Endothelial cell of umbilical vein (primary cell): Measurements from ENCODE around the gene HABP2. TPM values are rescaled to one million over a fixed set of nuclear protein-coding genes. Genes with fewer than 3 reads are reported as not detected.

ENCODE experiments used
- BruUV-seq: library from RNA; stranded (reverse); fragments of 400-500 nt; replicated peaks from 2 replicates; lab custom pipeline; 2021; lab: Mats Ljungman, UMichigan
- CTCF ChIA-PET: fragments of 300-600, 350-600 bp; sonication (Branson Sonifier 250); formaldehyde crosslinking; loops from one replicate; lab custom pipeline; 2021; ENCODE audit warnings: antibody characterized with exemption, inconsistent platforms; lab: Charles Lee
- POLR2A ChIA-PET: fragments of 300-600, 350-600 bp; sonication (Branson Sonifier 250); formaldehyde crosslinking; loops from one replicate; lab custom pipeline; 2021; ENCODE audit warnings: antibody characterized with exemption, inconsistent platforms; lab: Charles Lee
- DNase-seq: peaks from one replicate; pipeline ENCODE4 v3.0.0-alpha.2; 2011; ENCODE audit warnings: low read depth, low spot score
- FAIRE-seq: peaks from 2 replicates; lab custom pipeline; 2011; peaks lifted over from hg19 to GRCh38; lab: Jason Lieb, UNC
- H2AFZ ChIP-seq: 2 replicates; pipeline ENCODE4 v1.6.0; 2012; ENCODE audit warnings: low read depth, low read length, control low read depth, inconsistent platforms
- H3K27ac ChIP-seq: 2 replicates; pipeline ENCODE4 v1.5.1; 2011; ENCODE audit warnings: low read depth, mild to moderate bottlenecking, control low read depth, low read length, moderate library complexity; ENCODE audit not compliant: insufficient read depth
- H3K27me3 ChIP-seq, 2 experiments: 2 replicates each; pipeline versions ENCODE4 v1.6.0 to v1.6.1; 2011; ENCODE audit warnings: low read length in 2 of 2, mixed read lengths in 1 of 2; ENCODE audit not compliant: control insufficient read depth in 2 of 2, insufficient read depth in 2 of 2
- H3K36me3 ChIP-seq, 2 experiments: 2 replicates in 1 of 2; 3 replicates in 1 of 2; pipeline ENCODE4 v1.5.1; 2011; ENCODE audit warnings: low read length in 2 of 2, mild to moderate bottlenecking in 1 of 2, moderate library complexity in 1 of 2; ENCODE audit not compliant: control insufficient read depth in 2 of 2, insufficient read depth in 2 of 2; ENCODE audit errors: extremely low read depth in 1 of 2
- H3K4me1 ChIP-seq: 3 replicates; pipeline ENCODE4 v1.5.1; 2011; ENCODE audit warnings: mild to moderate bottlenecking, low read length; ENCODE audit not compliant: control insufficient read depth, insufficient read depth; ENCODE audit errors: extremely low read depth
- H3K4me2 ChIP-seq: 2 replicates; pipeline ENCODE4 v1.6.1; 2011; ENCODE audit warnings: low read length, control low read depth, mixed read lengths; ENCODE audit not compliant: insufficient read depth
- H3K4me3 ChIP-seq, 3 experiments: fragments of 200-600 bp in 1 of 3; sonication (generic), shearing (Covaris generic) in 1 of 3; replicated peaks in 1 of 3; 2 replicates each; pipeline ENCODE4 v1.5.1; 2011 to 2016; ENCODE audit warnings: control low read depth in 3 of 3, low read length in 3 of 3, mild to moderate bottlenecking in 2 of 3, inconsistent platforms in 1 of 3, low read depth in 1 of 3, moderate library complexity in 1 of 3; ENCODE audit not compliant: insufficient read depth in 1 of 3
- H3K79me2 ChIP-seq: 2 replicates; pipeline ENCODE4 v1.6.0; 2012; ENCODE audit warnings: low read length, inconsistent platforms; ENCODE audit not compliant: control insufficient read depth, insufficient read depth
- H3K9ac ChIP-seq: replicated peaks from 2 replicates; pipeline ENCODE3; 2011; ENCODE audit warnings: low read length, control low read depth; ENCODE audit not compliant: insufficient read depth; ENCODE audit errors: extremely low read depth
- H3K9me1 ChIP-seq: replicated peaks from 3 replicates; pipeline ENCODE4 v1.6.0; 2011; ENCODE audit warnings: mild to moderate bottlenecking, low read length; ENCODE audit not compliant: control insufficient read depth, insufficient read depth; ENCODE audit errors: extremely low read depth
- H3K9me3 ChIP-seq: replicated peaks from 2 replicates; pipeline ENCODE4 v1.5.1; 2012; ENCODE audit warnings: low read length, inconsistent platforms; ENCODE audit not compliant: control insufficient read depth, insufficient read depth
- H4K20me1 ChIP-seq: replicated peaks from 2 replicates; pipeline ENCODE3; 2011; ENCODE audit warnings: mild to moderate bottlenecking, low read length; ENCODE audit not compliant: control insufficient read depth, insufficient read depth; ENCODE audit errors: extremely low read depth
- EZH2 ChIP-seq: IDR thresholded peaks from 2 replicates; pipeline ENCODE4 v1.6.1; 2012; ENCODE audit warnings: borderline replicate concordance, low read depth, mild to moderate bottlenecking, moderate library complexity, low read length, inconsistent platforms; ENCODE audit not compliant: severe bottlenecking
- FOS ChIP-seq: IDR thresholded peaks from 2 replicates; pipeline ENCODE4 v1.6.1; 2011; ENCODE audit warnings: mild to moderate bottlenecking, low read length, moderate library complexity, borderline replicate concordance; ENCODE audit not compliant: insufficient read depth
- GATA2 ChIP-seq: IDR thresholded peaks from 2 replicates; pipeline ENCODE4 v1.7.0; 2011; ENCODE audit warnings: low read depth, mild to moderate bottlenecking, moderate library complexity, mixed read lengths, low read length; ENCODE audit not compliant: insufficient read length, insufficient read depth
- JUN ChIP-seq: IDR thresholded peaks from 2 replicates; pipeline ENCODE4 v1.6.1; 2011; ENCODE audit warnings: borderline replicate concordance, low read depth; ENCODE audit not compliant: insufficient read length, insufficient read depth
- MYC ChIP-seq: IDR thresholded peaks from one replicate; pipeline ENCODE4 v1.6.1; 2011; ENCODE audit warnings: mild to moderate bottlenecking, low read depth, low read length
- POLR2A ChIP-seq: IDR thresholded peaks from 2 replicates; pipeline ENCODE4 v1.6.1; 2012; ENCODE audit warnings: low read depth, mild to moderate bottlenecking, control low read depth, low read length
- POLR2AphosphoS5 ChIP-seq: IDR thresholded peaks from 2 replicates; pipeline ENCODE4 v1.6.1; 2012; ENCODE audit warnings: low read depth, mild to moderate bottlenecking, control low read depth, low read length, moderate library complexity; ENCODE audit not compliant: insufficient read depth
- dilution Hi-C: fragments of 300-500 bp; cut with MboI; formaldehyde crosslinking; loops from one replicate; pipeline ENCODE4 v1.15.0; 2019; ENCODE audit warnings: low sequenced_read_pairs; ENCODE audit not compliant: extremely low pct_ligation_motif_present
- intact Hi-C: fragments of 100-400 bp; cut with micrococcal nuclease; formaldehyde crosslinking; loops from one replicate; pipeline ENCODE4 v1.10.0; 2022
- polyA plus RNA-seq, 4 experiments: library from polyadenylated mRNA; depleted of rRNA in 3 of 4; stranded (reverse) in 3 of 4; unstranded in 1 of 4; fragments of >200 nt; gene quantifications; 2 replicates each; pipeline versions ENCODE4 v1.2.1 to v1.2.3, GENCODE V29; 2011 to 2012; ENCODE audit warnings: missing spikeins in 1 of 4
- total RNA-seq: library from RNA; stranded (reverse); gene quantifications from 2 replicates; pipeline ENCODE4 v1.2.3, GENCODE V29; 2021
- TF ChIP-seq, protein P1 (sequence below), 2 donors: IDR thresholded peaks; 1 replicate in 1 of 2; 2 replicates in 1 of 2; pipeline ENCODE4 v1.5.1; 2011; ENCODE audit warnings: low read length in 2 of 2, mild to moderate bottlenecking in 2 of 2, moderate library complexity in 2 of 2, control low read depth in 1 of 2, inconsistent platforms in 1 of 2, low read depth in 1 of 2; ENCODE audit not compliant: insufficient read depth in 1 of 2; ENCODE audit errors: extremely low read depth in 1 of 2
- TF ChIP-seq, protein P2 (sequence below): IDR thresholded peaks from 2 replicates; pipeline ENCODE4 v1.6.1; 2011; ENCODE audit not compliant: insufficient read depth, insufficient read length

The HABP2 gene
- total and polyA plus RNA-seq, 2 donors (not counting 3 experiments of a cell fraction or from before 2014, with no cell fraction given) = 0.04 TPM; not detected in 1

DNA sequence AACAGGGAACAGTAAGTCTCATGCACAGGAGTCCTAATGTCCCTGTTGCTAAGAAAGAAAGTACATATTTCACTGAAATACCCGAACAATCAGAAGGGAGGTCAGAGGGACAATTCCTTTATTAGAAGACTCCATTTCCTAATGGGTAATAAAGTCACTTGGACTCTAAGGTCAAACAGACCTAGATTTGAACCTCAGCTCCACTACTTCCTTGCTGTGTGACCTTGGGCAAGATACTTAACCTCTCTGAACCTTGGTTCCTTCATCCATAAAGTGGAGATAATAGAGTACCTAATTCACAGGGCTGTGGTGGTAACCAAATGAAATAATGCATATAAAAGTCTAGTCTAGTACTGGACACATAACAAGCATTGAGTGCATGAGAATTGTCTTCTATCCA, 29.2 kb upstream of the HABP2 start:
- Histone ChIP-seq H3K27ac (no peak overlapping the region), H4K20me1 (no peaks in the 10 kb centered on the region), H3K79me2 (no peaks in the 10 kb centered on the region), H2AFZ (no peak overlapping the region), H3K4me2 (no peak overlapping the region), H3K4me1 (no peaks in the 10 kb centered on the region), H3K27me3 (peaks cover 0 to 1% of the 10 kb centered on the region in 2 experiments), H3K9me1 (no peaks in the 10 kb centered on the region), H3K4me3 (no peak overlapping the region), H3K36me3 (no peaks in the 10 kb centered on the region), H3K9me3 (no peaks in the 10 kb centered on the region), H3K9ac (no peak overlapping the region)
- DNase-seq (no peak), FAIRE-seq (no peak)
- dilution Hi-C loops = no loop called here
- BruUV-seq = no TSS peak
- intact Hi-C loops = loop anchor here (5.0 kb wide), 1 partner anchor 396 kb away; no protein-coding TSS in a partner anchor
- ChIA-PET POLR2A (no interaction called here), CTCF (interaction anchor here (0.7 to 2.5 kb wide), 3 partner anchors 23 to 138 kb away, joined by 3 to 10 read pairs (median 5); no protein-coding TSS in a partner anchor)
- no peak for TF ChIP-seq JUN
- no peak for TF ChIP-seq EZH2
- TF ChIP-seq, protein P1, sequence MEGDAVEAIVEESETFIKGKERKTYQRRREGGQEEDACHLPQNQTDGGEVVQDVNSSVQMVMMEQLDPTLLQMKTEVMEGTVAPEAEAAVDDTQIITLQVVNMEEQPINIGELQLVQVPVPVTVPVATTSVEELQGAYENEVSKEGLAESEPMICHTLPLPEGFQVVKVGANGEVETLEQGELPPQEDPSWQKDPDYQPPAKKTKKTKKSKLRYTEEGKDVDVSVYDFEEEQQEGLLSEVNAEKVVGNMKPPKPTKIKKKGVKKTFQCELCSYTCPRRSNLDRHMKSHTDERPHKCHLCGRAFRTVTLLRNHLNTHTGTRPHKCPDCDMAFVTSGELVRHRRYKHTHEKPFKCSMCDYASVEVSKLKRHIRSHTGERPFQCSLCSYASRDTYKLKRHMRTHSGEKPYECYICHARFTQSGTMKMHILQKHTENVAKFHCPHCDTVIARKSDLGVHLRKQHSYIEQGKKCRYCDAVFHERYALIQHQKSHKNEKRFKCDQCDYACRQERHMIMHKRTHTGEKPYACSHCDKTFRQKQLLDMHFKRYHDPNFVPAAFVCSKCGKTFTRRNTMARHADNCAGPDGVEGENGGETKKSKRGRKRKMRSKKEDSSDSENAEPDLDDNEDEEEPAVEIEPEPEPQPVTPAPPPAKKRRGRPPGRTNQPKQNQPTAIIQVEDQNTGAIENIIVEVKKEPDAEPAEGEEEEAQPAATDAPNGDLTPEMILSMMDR (IDR thresholded peaks at IDR 0.05; ENCODE audit: extremely low read depth in 1 of 2, insufficient read depth in 1 of 2, low read depth in 1 of 2, low read length in 2 of 2) = no peak
- TF ChIP-seq, protein P2, sequence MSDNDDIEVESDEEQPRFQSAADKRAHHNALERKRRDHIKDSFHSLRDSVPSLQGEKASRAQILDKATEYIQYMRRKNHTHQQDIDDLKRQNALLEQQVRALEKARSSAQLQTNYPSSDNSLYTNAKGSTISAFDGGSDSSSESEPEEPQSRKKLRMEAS = no peak
- TF ChIP-seq POLR2AphosphoS5 = no peak
- no peak for TF ChIP-seq FOS
- TF ChIP-seq GATA2 = no peak
- no peak for TF ChIP-seq POLR2A
- TF ChIP-seq MYC = no peak
